Thyroid gland (tissue), 4 donors: Measurements from ENCODE around the gene DNM3. TPM values are rescaled to one million over a fixed set of nuclear protein-coding genes. Genes with fewer than 3 reads are reported as not detected.
A peak's percentile ranks its signal among the peaks of the same experiment; 100 is the strongest.

Experiments used
- DNase-seq, 2 donors: peaks; one replicate each; pipeline ENCODE4 v3.0.0-alpha.2; 2019
- H3K27ac ChIP-seq, 3 donors: fragments of 200-600 bp; sonication (generic); 1 replicate in 2 of 3; 2 replicates in 1 of 3; pipeline ENCODE4 v1.5.1; 2016 to 2019; ENCODE audit warnings: mild to moderate bottlenecking in 1 of 3, moderate library complexity in 1 of 3
- H3K27me3 ChIP-seq: fragments of 200-600 bp; sonication (generic); one replicate; pipeline ENCODE4 v1.5.1; 2019
- H3K36me3 ChIP-seq, 2 donors: fragments of 200-600 bp; sonication (generic); one replicate each; pipeline ENCODE4 v1.5.1; 2016 to 2019
- H3K4me1 ChIP-seq, 2 donors: fragments of 200-600 bp; sonication (generic); one replicate each; pipeline ENCODE4 v1.5.1; 2017 to 2019
- H3K4me3 ChIP-seq, 3 donors: fragments of 200-600 bp; sonication (generic); replicated peaks in 1 of 3; 1 replicate in 2 of 3; 2 replicates in 1 of 3; pipeline ENCODE4 v1.5.1; 2016; ENCODE audit warnings: mild to moderate bottlenecking in 1 of 3
- H3K9me3 ChIP-seq: fragments of 200-600 bp; sonication (generic); one replicate; pipeline ENCODE4 v1.5.1; 2017
- CTCF ChIP-seq, 6 experiments: fragments of 200-600 bp in 3 of 6; fragments of 450-650 bp in 3 of 6; sonication (generic) in 3 of 6; IDR thresholded peaks; one replicate each; pipeline ENCODE4 v1.5.1; 2016 to 2019; ENCODE audit warnings: antibody characterized with exemption in 6 of 6, mild to moderate bottlenecking in 2 of 6, inconsistent platforms in 1 of 6, moderate library complexity in 1 of 6
- POLR2A ChIP-seq, 2 donors: fragments of 450-650 bp; IDR thresholded peaks; one replicate each; pipeline ENCODE4 v1.6.1; 2017; ENCODE audit warnings: antibody characterized with exemption in 2 of 2, mild to moderate bottlenecking in 2 of 2, moderate library complexity in 1 of 2
- WGBS, 2 donors: methylation state at CpG; one replicate each; pipeline ENCODE4 v1.1.5; 2017; 5-methylcytosine and 5-hydroxymethylcytosine counted together
- intact Hi-C: fragments of 100-400 bp; cut with DNase I; formaldehyde crosslinking; loops from one replicate; pipeline ENCODE4 v1.15.1; 2023
- total RNA-seq, 4 donors: library from RNA; depleted of rRNA; stranded (reverse); fragments of >200 nt; gene quantifications; one replicate each; pipeline ENCODE4 v1.2.3, GENCODE V29; 2016

DNM3 gene
- total RNA-seq, 4 donors from 2014 or later = 9.0 to 13.6 (median 10.8) TPM

DNA sequence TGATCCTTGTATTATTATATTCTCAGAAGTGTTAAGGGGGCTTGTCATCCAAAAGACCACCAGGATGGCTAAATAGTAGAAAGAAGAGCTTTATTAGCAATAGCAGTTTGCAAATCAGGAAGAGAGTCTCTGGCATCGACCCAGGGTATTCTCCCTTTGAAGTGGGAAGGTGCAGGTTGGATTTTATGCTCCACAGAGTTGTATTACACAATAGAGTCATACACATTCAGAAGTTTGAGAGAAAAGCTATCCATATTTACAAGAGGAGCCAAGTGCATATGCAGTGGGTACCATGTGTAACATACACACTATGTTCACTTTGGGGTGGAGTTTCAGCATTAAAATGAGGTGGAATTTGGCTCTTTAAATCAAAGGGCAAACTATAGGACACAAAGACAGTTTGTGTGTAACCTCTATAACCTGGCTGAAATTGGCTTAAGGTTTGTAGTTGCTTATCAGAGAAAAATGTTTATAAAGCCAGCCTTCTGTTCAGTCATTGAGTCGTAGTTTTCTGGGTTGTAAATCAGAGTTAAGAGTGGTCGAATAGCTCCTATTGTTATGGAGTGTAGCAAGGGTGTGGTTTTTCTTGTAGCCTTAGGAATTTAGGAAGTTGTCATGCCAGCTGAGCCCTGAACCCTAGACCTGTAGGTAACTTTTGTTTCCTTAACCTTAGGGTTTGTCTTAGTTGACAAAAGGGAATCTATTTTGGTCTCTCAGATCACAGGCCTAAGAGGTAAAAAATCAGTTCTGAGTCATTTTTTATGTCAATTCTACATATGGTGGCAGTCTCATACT lies 125.3 kb downstream of the DNM3 start:
- peak in 1 of 2 donors; percentile 38 for DNase-seq
- Histone ChIP-seq H3K36me3 (no peaks in the 10 kb centered on the region), H3K27ac (no peak overlapping the region), H3K4me3 (no peak overlapping the region), H3K27me3 (no peaks in the 10 kb centered on the region), H3K9me3 (no peaks in the 10 kb centered on the region), H3K4me1 (peaks cover 0 to 11% of the 10 kb centered on the region in 2 donors)
- TF ChIP-seq POLR2A (IDR thresholded peaks at IDR 0.05) (no peak), CTCF (IDR thresholded peaks at IDR 0.05) (no peak)
- 43 to 53% methylated on average over 3 of the region's 3 CpGs for WGBS, 2 donors
- intact Hi-C loops = no loop called here

GRCh38 chr1:171969226-171969625 lies 127.9 kb downstream of the DNM3 start:
- H3K27ac ChIP-seq = no peak overlapping the region
- peaks cover 0 to 11% of the 10 kb centered on the region in 2 donors for H3K4me1 ChIP-seq
- H3K9me3 ChIP-seq = no peaks in the 10 kb centered on the region
- no peak for DNase-seq
- 54 to 58% methylated on average over 2 of the region's 2 CpGs for WGBS, 2 donors
- H3K4me3 ChIP-seq = no peak overlapping the region
- no peaks in the 10 kb centered on the region for H3K27me3 ChIP-seq
- H3K36me3 ChIP-seq = no peaks in the 10 kb centered on the region
- intact Hi-C loops = no loop called here
- TF ChIP-seq POLR2A (IDR thresholded peaks at IDR 0.05) (no peak), CTCF (IDR thresholded peaks at IDR 0.05) (no peak)

GRCh38 chr1:171969813-171970212 lies 128.5 kb downstream of the DNM3 start:
- DNase-seq = no peak
- Histone ChIP-seq H3K27me3 (no peaks in the 10 kb centered on the region), H3K36me3 (no peaks in the 10 kb centered on the region), H3K4me1 (peaks cover 0 to 11% of the 10 kb centered on the region in 2 donors), H3K9me3 (no peaks in the 10 kb centered on the region), H3K27ac (no peak overlapping the region), H3K4me3 (no peak overlapping the region)
- intact Hi-C loops = no loop called here
- WGBS, 2 donors = 62 to 75% methylated on average over 3 of the region's 3 CpGs
- no peak for TF ChIP-seq POLR2A (IDR thresholded peaks at IDR 0.05)
- no peak for TF ChIP-seq CTCF (IDR thresholded peaks at IDR 0.05)

GRCh38 chr1:171972846-171973245 lies 131.5 kb downstream of the DNM3 start:
- H3K27ac ChIP-seq = no peak overlapping the region
- no peaks in the 10 kb centered on the region for H3K36me3 ChIP-seq
- no peak for TF ChIP-seq POLR2A (IDR thresholded peaks at IDR 0.05)
- TF ChIP-seq CTCF (IDR thresholded peaks at IDR 0.05) = no peak
- H3K4me3 ChIP-seq = no peak overlapping the region
- intact Hi-C loops = no loop called here
- 93 to 94% methylated on average over 3 of the region's 3 CpGs for WGBS, 2 donors
- H3K4me1 ChIP-seq = no peaks in the 10 kb centered on the region
- no peaks in the 10 kb centered on the region for H3K9me3 ChIP-seq
- no peaks in the 10 kb centered on the region for H3K27me3 ChIP-seq
- DNase-seq = no peak

- Histone ChIP-seq H3K4me1 (no peaks in the 10 kb centered on the region), H3K9me3 (no peaks in the 10 kb centered on the region), H3K27me3 (no peaks in the 10 kb centered on the region), H3K27ac (no peak overlapping the region), H3K4me3 (no peak overlapping the region), H3K36me3 (no peaks in the 10 kb centered on the region)
- intact Hi-C loops = no loop called here
- DNase-seq = no peak
- TF ChIP-seq CTCF (IDR thresholded peaks at IDR 0.05) (no peak), POLR2A (IDR thresholded peaks at IDR 0.05) (no peak)
Measured at GRCh38 chr1:171973421-171973820, 132.1 kb downstream of the DNM3 start.
